B cell (primary cell): ENCODE results near the gene FOXI1. TPM values are rescaled to one million over a fixed set of nuclear protein-coding genes. Genes with fewer than 3 reads are reported as not detected.

Source experiments
- ATAC-seq: fragments of 200-7000 bp; cut with Tn5 transposase; one replicate; pipeline ENCODE4 v1.10.0; 2021; ENCODE audit warnings: low read depth, mild to moderate bottlenecking, moderate number of reproducible peaks, moderate library complexity
- CTCF ChIA-PET: fragments of 350-600 bp; sonication (Branson Sonifier 250); formaldehyde crosslinking; loops from one replicate; lab custom pipeline; 2021; ENCODE audit warnings: antibody characterized with exemption, inconsistent platforms; lab: Charles Lee
- POLR2A ChIA-PET: fragments of 350-600 bp; sonication (Branson Sonifier 250); formaldehyde crosslinking; loops from one replicate; lab custom pipeline; 2021; ENCODE audit warnings: antibody characterized with exemption; lab: Charles Lee
- DNase-seq: peaks from one replicate; pipeline ENCODE4 v3.0.0; 2013
- H2AFZ ChIP-seq: 2 replicates; pipeline ENCODE4 v1.6.1; 2012; ENCODE audit warnings: mild to moderate bottlenecking, low read depth, low read length; ENCODE audit not compliant: insufficient read depth, poor library complexity, severe bottlenecking
- H3K27ac ChIP-seq, 2 donors: 1 replicate in 1 of 2; 2 replicates in 1 of 2; pipeline ENCODE4 v1.5.1; 2012 to 2013; ENCODE audit warnings: low read length in 2 of 2, mild to moderate bottlenecking in 2 of 2, moderate library complexity in 1 of 2
- H3K27me3 ChIP-seq, 4 experiments: fragments of 200-600 bp in 1 of 4; sonication (generic) in 1 of 4; replicated peaks in 1 of 4; 1 replicate in 2 of 4; 2 replicates in 2 of 4; pipeline versions ENCODE4 v1.6.1 to v1.7.0; 2013 to 2016; ENCODE audit warnings: low read length in 3 of 4, mild to moderate bottlenecking in 2 of 4, mixed read lengths in 1 of 4, moderate library complexity in 1 of 4; ENCODE audit not compliant: insufficient read depth in 4 of 4, control insufficient read depth in 3 of 4; ENCODE audit errors: control extremely low read depth in 1 of 4
- H3K36me3 ChIP-seq, 2 experiments: replicated peaks in 1 of 2; 1 replicate in 1 of 2; 2 replicates in 1 of 2; pipeline versions ENCODE4 v1.6.1 to v1.7.1; 2013; ENCODE audit warnings: low read length in 1 of 2; ENCODE audit not compliant: insufficient read depth in 2 of 2, control insufficient read depth in 1 of 2; ENCODE audit errors: control extremely low read depth in 1 of 2, extremely low read depth in 1 of 2
- H3K4me1 ChIP-seq, 2 donors: fragments of 200-600 bp in 1 of 2; sonication (generic) in 1 of 2; 1 replicate in 1 of 2; 2 replicates in 1 of 2; pipeline versions ENCODE4 v1.5.1 to v1.6.1; 2013 to 2017; ENCODE audit warnings: low read length in 2 of 2; ENCODE audit not compliant: control insufficient read depth in 2 of 2, insufficient read depth in 2 of 2
- H3K4me2 ChIP-seq: replicated peaks from 2 replicates; pipeline ENCODE3; 2012; ENCODE audit warnings: mild to moderate bottlenecking, low read depth, low read length; ENCODE audit not compliant: poor library complexity, severe bottlenecking
- H3K4me3 ChIP-seq, 5 experiments: fragments of 200-600 bp in 1 of 5; sonication (generic) in 1 of 5; 1 replicate in 3 of 5; 2 replicates in 2 of 5; pipeline versions ENCODE4 v1.5.1 to v1.7.0; 2011 to 2016; ENCODE audit warnings: low read length in 4 of 5, mild to moderate bottlenecking in 4 of 5, low read depth in 2 of 5, control low read depth in 1 of 5, moderate library complexity in 1 of 5; ENCODE audit not compliant: insufficient read depth in 1 of 5; ENCODE audit errors: control extremely low read depth in 1 of 5, extremely low read depth in 1 of 5
- H3K79me2 ChIP-seq: fragments of 200-600 bp; sonication (generic); one replicate; pipeline ENCODE4 v1.6.0; 2016; ENCODE audit warnings: low read length; ENCODE audit not compliant: control insufficient read depth, insufficient read depth
- H3K9ac ChIP-seq: fragments of 200-600 bp; sonication (generic); 2 replicates; pipeline ENCODE4 v1.6.1; 2017; ENCODE audit warnings: mild to moderate bottlenecking, low read length, moderate library complexity
- H3K9me3 ChIP-seq, 3 donors: one replicate each; pipeline versions ENCODE4 v1.6.1 to v1.7.1; 2013; ENCODE audit warnings: low read length in 2 of 3; ENCODE audit not compliant: control insufficient read depth in 2 of 3, insufficient read depth in 1 of 3; ENCODE audit errors: control extremely low read depth in 1 of 3
- H4K20me1 ChIP-seq: 2 replicates; pipeline ENCODE4 v1.6.0; 2012; ENCODE audit warnings: mild to moderate bottlenecking, low read length; ENCODE audit not compliant: insufficient read depth, control insufficient read depth, poor library complexity, severe bottlenecking
- H3K27ac Mint-ChIP-seq: one replicate; pipeline ENCODE4 v1.8.0; 2021; ENCODE audit warnings: mixed read lengths
- H3K27me3 Mint-ChIP-seq: one replicate; pipeline ENCODE4 v1.8.0; 2021; ENCODE audit warnings: mixed read lengths
- H3K4me1 Mint-ChIP-seq: one replicate; pipeline ENCODE4 v1.8.0; 2021; ENCODE audit warnings: mixed read lengths
- H3K4me3 Mint-ChIP-seq: one replicate; pipeline ENCODE4 v1.8.0; 2021; ENCODE audit warnings: mixed read lengths
- H3K9me3 Mint-ChIP-seq: one replicate; pipeline ENCODE4 v1.8.0; 2022; ENCODE audit warnings: mixed read lengths; ENCODE audit not compliant: insufficient read depth
- EZH2 ChIP-seq: IDR thresholded peaks from 2 replicates; pipeline ENCODE4 v1.6.1; 2012; ENCODE audit warnings: borderline replicate concordance, low read depth, mild to moderate bottlenecking, moderate library complexity, low read length; ENCODE audit not compliant: insufficient read depth, poor library complexity, severe bottlenecking
- WGBS: methylation state at CpG from one replicate; pipeline ENCODE4 v1.1.5; 2013; ENCODE audit warnings: missing lambda C conversion rate; ENCODE audit not compliant: insufficient coverage; 5-methylcytosine and 5-hydroxymethylcytosine counted together
- intact Hi-C: fragments of 100-400 bp; cut with micrococcal nuclease; formaldehyde crosslinking; loops from one replicate; pipeline ENCODE4 v1.10.0; 2022
- polyA plus RNA-seq: library from polyadenylated mRNA; depleted of rRNA; stranded (reverse); fragments of >200 nt; gene quantifications from 2 replicates; pipeline ENCODE4 v1.2.3, GENCODE V29; 2012
- total RNA-seq, 2 donors: library from RNA; stranded (reverse); fragments of 120-200 nt in 1 of 2; gene quantifications; 1 replicate in 1 of 2; 2 replicates in 1 of 2; pipeline versions ENCODE4 v1.2.3 to v1.2.4, GENCODE V29; 2013 to 2022
- TF ChIP-seq, protein P1 (sequence below): fragments of 200-600 bp; IDR thresholded peaks from one replicate; pipeline ENCODE4 v1.8.0; 2022; ENCODE audit warnings: antibody characterized with exemption, mild to moderate bottlenecking

The FOXI1 gene
- total and polyA plus RNA-seq, 2 donors (not counting 1 experiment from before 2014, with no cell fraction given): not detected

DNA sequence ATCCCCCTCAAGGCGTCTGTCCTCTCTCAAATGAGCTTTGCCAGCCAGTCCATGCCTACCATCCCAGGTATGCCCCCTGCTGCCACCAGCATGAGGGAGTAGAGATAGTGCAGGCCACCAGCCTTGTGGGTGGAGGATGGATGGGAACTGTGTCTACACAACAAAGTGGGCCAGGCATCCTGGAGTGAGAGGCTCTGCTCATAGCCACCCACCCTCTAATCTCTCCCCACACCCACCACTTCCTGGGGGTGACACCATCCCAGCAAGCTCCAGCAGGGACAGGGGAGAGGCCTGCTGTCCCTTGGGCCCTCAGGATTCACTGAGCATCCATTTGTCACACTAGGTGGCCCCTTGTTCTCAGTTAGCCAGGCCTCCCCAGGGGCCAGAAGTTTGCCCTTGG lies 25.5 kb upstream of the FOXI1 start:
- no peak overlapping the region for H3K4me3 ChIP-seq
- TF ChIP-seq, protein P1, sequence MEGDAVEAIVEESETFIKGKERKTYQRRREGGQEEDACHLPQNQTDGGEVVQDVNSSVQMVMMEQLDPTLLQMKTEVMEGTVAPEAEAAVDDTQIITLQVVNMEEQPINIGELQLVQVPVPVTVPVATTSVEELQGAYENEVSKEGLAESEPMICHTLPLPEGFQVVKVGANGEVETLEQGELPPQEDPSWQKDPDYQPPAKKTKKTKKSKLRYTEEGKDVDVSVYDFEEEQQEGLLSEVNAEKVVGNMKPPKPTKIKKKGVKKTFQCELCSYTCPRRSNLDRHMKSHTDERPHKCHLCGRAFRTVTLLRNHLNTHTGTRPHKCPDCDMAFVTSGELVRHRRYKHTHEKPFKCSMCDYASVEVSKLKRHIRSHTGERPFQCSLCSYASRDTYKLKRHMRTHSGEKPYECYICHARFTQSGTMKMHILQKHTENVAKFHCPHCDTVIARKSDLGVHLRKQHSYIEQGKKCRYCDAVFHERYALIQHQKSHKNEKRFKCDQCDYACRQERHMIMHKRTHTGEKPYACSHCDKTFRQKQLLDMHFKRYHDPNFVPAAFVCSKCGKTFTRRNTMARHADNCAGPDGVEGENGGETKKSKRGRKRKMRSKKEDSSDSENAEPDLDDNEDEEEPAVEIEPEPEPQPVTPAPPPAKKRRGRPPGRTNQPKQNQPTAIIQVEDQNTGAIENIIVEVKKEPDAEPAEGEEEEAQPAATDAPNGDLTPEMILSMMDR: no peak
- TF ChIP-seq EZH2: no peak
- H3K79me2 ChIP-seq: no peaks in the 10 kb centered on the region
- ATAC-seq (no peak), DNase-seq (no peak)
- no peak overlapping the region for H3K4me2 ChIP-seq
- no peaks in the 10 kb centered on the region for H3K27me3 ChIP-seq
- WGBS: 100% methylated on average over 1 of the region's 1 CpG
- peaks cover 7 to 99% of the 10 kb centered on the region in 2 experiments for H3K36me3 ChIP-seq
- Mint-ChIP-seq H3K4me3 (no peak overlapping the region), H3K27ac (no peak overlapping the region), H3K27me3 (no peaks in the 10 kb centered on the region), H3K9me3 (no peaks in the 10 kb centered on the region), H3K4me1 (no peaks in the 10 kb centered on the region)
- ChIA-PET POLR2A (no interaction called here), CTCF (no interaction called here)
- H2AFZ ChIP-seq: no peak overlapping the region
- no peaks in the 10 kb centered on the region for H3K4me1 ChIP-seq
- intact Hi-C loops: no loop called here
- no peak overlapping the region for H3K27ac ChIP-seq
- H3K9ac ChIP-seq: no peak overlapping the region
- H3K9me3 ChIP-seq: no peaks in the 10 kb centered on the region
- H4K20me1 ChIP-seq: no peaks in the 10 kb centered on the region

DNA sequence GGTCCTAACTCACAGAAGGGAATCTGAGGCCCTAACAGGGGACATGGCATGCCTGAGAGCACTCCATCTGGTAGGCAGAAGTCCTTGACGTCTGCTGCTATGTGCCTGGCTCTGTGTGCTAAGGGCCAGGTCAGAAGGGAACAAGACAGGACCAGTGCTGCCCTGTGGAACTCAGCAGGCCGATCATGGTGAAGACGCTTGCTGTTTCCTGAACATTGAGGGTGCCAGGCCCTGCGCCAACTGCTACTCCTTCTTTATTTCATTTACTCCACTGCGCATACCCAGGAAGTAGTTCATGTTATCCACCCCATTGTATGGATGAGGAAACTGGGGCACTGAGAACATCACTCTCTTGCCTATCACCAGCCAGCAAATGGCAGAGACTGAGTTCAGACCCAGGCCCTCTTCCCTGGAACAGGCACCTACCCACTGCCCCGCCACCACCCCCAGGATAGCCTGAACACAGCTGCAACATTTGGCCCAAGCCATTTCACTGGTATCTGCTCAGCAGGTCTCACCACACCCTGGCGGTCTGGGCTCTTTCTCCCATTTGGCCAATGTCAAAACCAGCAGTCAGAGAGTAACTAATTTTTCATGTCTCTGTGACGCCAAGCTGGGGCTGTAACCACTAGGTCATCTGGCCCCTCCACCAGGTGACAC lies 24.8 kb upstream of the FOXI1 start:
- no peak for ATAC-seq
- Histone ChIP-seq H3K27me3 (no peaks in the 10 kb centered on the region), H3K79me2 (no peaks in the 10 kb centered on the region), H3K27ac (no peak overlapping the region), H3K36me3 (peaks cover 11 to 97% of the 10 kb centered on the region in 2 experiments), H3K9me3 (no peaks in the 10 kb centered on the region), H3K4me3 (no peak overlapping the region), H3K9ac (no peak overlapping the region), H2AFZ (no peak overlapping the region), H3K4me2 (no peak overlapping the region), H3K4me1 (no peaks in the 10 kb centered on the region), H4K20me1 (no peaks in the 10 kb centered on the region)
- no peak for DNase-seq
- Mint-ChIP-seq H3K27ac (peak overlapping the region; percentile 15), H3K9me3 (no peaks in the 10 kb centered on the region), H3K4me1 (no peaks in the 10 kb centered on the region), H3K4me3 (no peak overlapping the region), H3K27me3 (no peaks in the 10 kb centered on the region)
- ChIA-PET CTCF (no interaction called here), POLR2A (no interaction called here)
- TF ChIP-seq, protein P1: no peak
- TF ChIP-seq EZH2: no peak
- whole genome bisulfite sequencing: 97% methylated on average over 5 of the region's 8 CpGs
- intact Hi-C loops: no loop called here
